Measurements from ENCODE around the gene SLC11A2.

DNA sequence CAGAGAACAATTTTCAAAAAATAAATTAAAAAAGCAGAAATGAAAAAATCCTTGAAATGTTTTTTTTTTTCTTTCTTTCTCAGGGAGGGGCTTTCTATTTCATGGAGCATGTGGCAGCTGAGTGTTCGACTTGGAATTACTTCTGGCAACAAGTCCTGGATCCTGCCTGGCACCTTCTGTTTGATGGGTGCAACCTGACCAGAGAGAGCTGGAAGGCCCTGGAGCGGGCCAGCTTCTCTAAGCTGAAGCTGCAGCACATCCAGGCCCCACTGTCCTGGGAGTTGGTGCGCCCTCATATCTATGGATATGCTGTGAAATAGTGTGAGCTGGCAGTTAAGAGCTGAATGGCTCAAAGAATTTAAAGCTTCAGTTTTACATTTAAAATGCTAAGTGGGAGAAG is 96.4 kb downstream of the SLC11A2 start:
- TF ChIP-seq ZNF274 (IDR thresholded peaks at IDR 0.05; ENCODE audit: low read depth, low read length) (no peak), YY1 (IDR thresholded peaks at IDR 0.05; ENCODE audit: insufficient read depth, insufficient read length) (no peak)
